OCI-LY1 (cell line): ENCODE measurements around the gene G6PC3.

ENCODE experiments used
- H2AFZ ChIP-seq: fragments of 200-600 bp; sonication (generic), shearing (Covaris generic); 2 replicates; pipeline ENCODE4 v1.6.0; 2014; ENCODE audit warnings: antibody characterized with exemption, mild to moderate bottlenecking, low read length
- H3F3A ChIP-seq: fragments of 200-600 bp; sonication (generic), shearing (Covaris generic); 2 replicates; pipeline ENCODE4 v1.6.0; 2014; ENCODE audit warnings: mild to moderate bottlenecking, antibody characterized with exemption, low read length, moderate library complexity; ENCODE audit not compliant: insufficient read depth
- H3K27ac ChIP-seq: fragments of 200-600 bp; sonication (generic); 2 replicates; pipeline ENCODE4 v1.5.1; 2014; ENCODE audit warnings: low read length, mixed run types, mild to moderate bottlenecking, low read depth; ENCODE audit not compliant: poor library complexity, severe bottlenecking
- H3K27me3 ChIP-seq: fragments of 200-600 bp; sonication (generic); 2 replicates; pipeline ENCODE4 v1.6.0; 2014; ENCODE audit warnings: antibody characterized with exemption, mild to moderate bottlenecking, low read length, moderate library complexity; ENCODE audit not compliant: insufficient read depth
- H3K36me3 ChIP-seq: fragments of 200-600 bp; sonication (generic); 2 replicates; pipeline ENCODE4 v1.6.1; 2014; ENCODE audit warnings: mild to moderate bottlenecking, antibody characterized with exemption, low read length, moderate library complexity, mixed read lengths; ENCODE audit not compliant: insufficient read depth
- H3K4me1 ChIP-seq: fragments of 200-600 bp; sonication (generic); 2 replicates; pipeline ENCODE4 v1.5.1; 2014; ENCODE audit warnings: mild to moderate bottlenecking, low read length, moderate library complexity; ENCODE audit not compliant: insufficient read depth, severe bottlenecking
- H3K4me2 ChIP-seq: fragments of 200-600 bp; sonication (generic), shearing (Covaris generic); 2 replicates; pipeline ENCODE4 v1.6.1; 2014; ENCODE audit warnings: low read length
- H3K4me3 ChIP-seq: fragments of 200-600 bp; sonication (generic); 2 replicates; pipeline ENCODE4 v1.5.1; 2014; ENCODE audit warnings: low read length, low read depth, mild to moderate bottlenecking, mixed read lengths; ENCODE audit not compliant: poor library complexity, severe bottlenecking
- H3K79me2 ChIP-seq: fragments of 200-600 bp; shearing (Covaris generic); 2 replicates; pipeline ENCODE4 v1.6.1; 2016; ENCODE audit warnings: mixed run types, low read length, mixed read lengths; ENCODE audit not compliant: insufficient read depth
- H3K9ac ChIP-seq: fragments of 200-600 bp; sonication (generic), shearing (Covaris generic); 2 replicates; pipeline ENCODE4 v1.6.1; 2014; ENCODE audit warnings: mild to moderate bottlenecking, low read length, mixed read lengths
- H3K9me2 ChIP-seq: fragments of 200-600 bp; sonication (generic), shearing (Covaris generic); 2 replicates; pipeline ENCODE4 v1.6.1; 2014; ENCODE audit warnings: low read depth, mild to moderate bottlenecking, low read length, mixed read lengths
- H3K9me3 ChIP-seq: fragments of 200-600 bp; shearing (Covaris generic); 2 replicates; pipeline ENCODE4 v1.6.1; 2014; ENCODE audit warnings: low read length, mixed read lengths
- H4K20me1 ChIP-seq: fragments of 200-600 bp; sonication (generic), shearing (Covaris generic); 2 replicates; pipeline ENCODE4 v1.6.0; 2016; ENCODE audit warnings: mild to moderate bottlenecking, low read length; ENCODE audit not compliant: insufficient read depth
- EZH2 ChIP-seq: fragments of 200-600 bp; sonication (generic), shearing (Covaris generic); IDR thresholded peaks from 2 replicates; pipeline ENCODE4 v1.8.0; 2017; ENCODE audit warnings: borderline replicate concordance, mixed run types, mild to moderate bottlenecking, antibody characterized with exemption, low read length, moderate library complexity, mixed read lengths
- TF ChIP-seq, protein P1 (sequence below): fragments of 200-600 bp; sonication (generic), shearing (Covaris generic); IDR thresholded peaks from 2 replicates; pipeline ENCODE4 v1.5.1; 2017; ENCODE audit warnings: mild to moderate bottlenecking, antibody characterized with exemption, low read length, moderate library complexity, mixed read lengths

Gene G6PC3

DNA sequence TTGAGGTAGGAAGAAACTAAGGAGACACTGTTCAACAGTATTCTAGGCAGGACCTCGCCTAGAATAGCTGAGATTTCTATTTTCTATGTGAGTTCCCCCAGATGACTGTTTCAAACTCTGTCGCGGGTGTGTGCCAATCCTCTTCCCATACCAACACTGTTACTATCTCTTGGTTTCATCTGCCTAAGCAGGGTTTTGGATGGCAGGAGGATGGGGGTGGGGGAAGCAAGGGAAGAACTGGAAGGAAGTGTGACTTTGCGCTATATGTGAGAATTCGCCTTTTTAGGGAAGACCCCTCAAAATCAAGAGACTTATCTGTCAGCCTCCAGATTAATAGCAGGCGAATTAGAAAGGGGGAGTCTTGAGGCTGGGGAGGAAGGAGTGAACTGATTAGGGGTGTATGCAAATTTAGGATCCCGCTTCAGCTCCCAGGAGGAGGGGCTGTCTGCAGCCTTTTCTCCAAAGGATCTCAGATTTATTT, 521 bp upstream of the G6PC3 start:
- Histone ChIP-seq H3K79me2 (peaks cover 15% of the 10 kb centered on the region), H3K27ac (peak overlapping the region; percentile 78), H2AFZ (no peak overlapping the region), H4K20me1 (no peaks in the 10 kb centered on the region), H3K36me3 (peaks cover 9% of the 10 kb centered on the region; the same call in 1 of the 2 replicates), H3F3A (no peaks in the 10 kb centered on the region; the same call in 1 of the 2 replicates), H3K4me3 (peak overlapping the region; percentile 86), H3K9ac (peak overlapping the region; percentile 89), H3K9me3 (no peaks in the 10 kb centered on the region), H3K4me1 (peaks cover 39% of the 10 kb centered on the region), H3K27me3 (no peaks in the 10 kb centered on the region), H3K4me2 (peak overlapping the region; percentile 90), H3K9me2 (no peaks in the 10 kb centered on the region)
- TF ChIP-seq EZH2, result no peak
- TF ChIP-seq, protein P1, sequence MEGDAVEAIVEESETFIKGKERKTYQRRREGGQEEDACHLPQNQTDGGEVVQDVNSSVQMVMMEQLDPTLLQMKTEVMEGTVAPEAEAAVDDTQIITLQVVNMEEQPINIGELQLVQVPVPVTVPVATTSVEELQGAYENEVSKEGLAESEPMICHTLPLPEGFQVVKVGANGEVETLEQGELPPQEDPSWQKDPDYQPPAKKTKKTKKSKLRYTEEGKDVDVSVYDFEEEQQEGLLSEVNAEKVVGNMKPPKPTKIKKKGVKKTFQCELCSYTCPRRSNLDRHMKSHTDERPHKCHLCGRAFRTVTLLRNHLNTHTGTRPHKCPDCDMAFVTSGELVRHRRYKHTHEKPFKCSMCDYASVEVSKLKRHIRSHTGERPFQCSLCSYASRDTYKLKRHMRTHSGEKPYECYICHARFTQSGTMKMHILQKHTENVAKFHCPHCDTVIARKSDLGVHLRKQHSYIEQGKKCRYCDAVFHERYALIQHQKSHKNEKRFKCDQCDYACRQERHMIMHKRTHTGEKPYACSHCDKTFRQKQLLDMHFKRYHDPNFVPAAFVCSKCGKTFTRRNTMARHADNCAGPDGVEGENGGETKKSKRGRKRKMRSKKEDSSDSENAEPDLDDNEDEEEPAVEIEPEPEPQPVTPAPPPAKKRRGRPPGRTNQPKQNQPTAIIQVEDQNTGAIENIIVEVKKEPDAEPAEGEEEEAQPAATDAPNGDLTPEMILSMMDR, result no peak

DNA sequence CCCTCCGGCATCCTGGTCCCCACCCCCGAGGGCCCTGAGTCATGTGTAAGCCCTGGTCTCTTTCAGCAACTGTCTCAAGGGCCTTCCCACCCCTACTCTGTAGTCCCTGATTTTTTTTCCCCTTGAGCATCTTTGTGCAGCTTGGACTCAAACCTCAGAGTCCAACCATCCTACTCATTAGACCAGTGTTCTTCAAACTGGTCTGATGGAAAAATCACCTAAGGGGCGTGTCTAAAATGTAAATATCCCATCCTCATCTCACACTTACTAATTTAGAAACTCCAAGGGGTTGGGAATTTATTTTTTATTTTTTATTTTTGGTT, 624 bp downstream of the G6PC3 start:
- peak overlapping the region; percentile 86 for H3K4me3 ChIP-seq
- H3K36me3 ChIP-seq, result peaks cover 19% of the 10 kb centered on the region
- 0 out of 2 replicates have a peak overlapping the region, but pooled peaks have one; percentile 15 for H2AFZ ChIP-seq
- no peaks in the 10 kb centered on the region for H4K20me1 ChIP-seq
- peak overlapping the region; percentile 89 for H3K9ac ChIP-seq
- TF ChIP-seq, protein P1, result no peak
- no peak for TF ChIP-seq EZH2
- H3K9me3 ChIP-seq, result no peaks in the 10 kb centered on the region
- no peaks in the 10 kb centered on the region for H3K9me2 ChIP-seq
- H3K4me1 ChIP-seq, result peaks cover 32% of the 10 kb centered on the region
- no peaks in the 10 kb centered on the region for H3K27me3 ChIP-seq
- no peaks in the 10 kb centered on the region; the same call in 1 of the 2 replicates for H3F3A ChIP-seq
- H3K79me2 ChIP-seq, result peaks cover 4% of the 10 kb centered on the region
- peak overlapping the region; percentile 90 for H3K4me2 ChIP-seq
- peak overlapping the region; percentile 78 for H3K27ac ChIP-seq

DNA sequence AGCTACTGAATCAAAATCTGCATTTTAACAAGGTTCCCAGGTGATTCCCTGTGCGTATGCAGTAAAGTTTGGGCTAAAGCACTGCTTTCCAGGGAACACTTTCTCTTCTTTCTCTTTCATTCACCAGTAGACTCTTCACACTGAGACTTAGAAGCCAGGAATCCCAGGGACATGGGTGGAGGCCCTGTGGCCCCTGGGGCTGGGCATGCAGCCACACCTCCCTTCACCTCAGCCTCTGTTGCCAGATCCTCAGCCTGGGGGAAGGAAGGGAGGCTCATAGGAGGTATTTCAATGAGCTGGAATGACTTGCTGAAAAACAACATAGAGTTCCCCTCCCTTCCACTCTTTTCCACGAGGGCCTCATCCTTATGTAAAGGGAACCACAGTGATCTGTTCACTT, 1.2 kb downstream of the G6PC3 start:
- Histone ChIP-seq H3K4me3 (peak overlapping the region; percentile 86), H2AFZ (no peak overlapping the region), H4K20me1 (no peaks in the 10 kb centered on the region), H3K36me3 (peaks cover 25% of the 10 kb centered on the region), H3K9ac (peak overlapping the region; percentile 89), H3K27me3 (no peaks in the 10 kb centered on the region), H3K27ac (peak overlapping the region; percentile 78), H3K4me1 (peaks cover 32% of the 10 kb centered on the region), H3K4me2 (peak overlapping the region; percentile 90), H3K9me2 (no peaks in the 10 kb centered on the region), H3F3A (no peaks in the 10 kb centered on the region; the same call in 1 of the 2 replicates), H3K79me2 (peaks cover 1% of the 10 kb centered on the region; the same call in 1 of the 2 replicates), H3K9me3 (no peaks in the 10 kb centered on the region)
- TF ChIP-seq EZH2, result no peak
- TF ChIP-seq, protein P1, result no peak
